ENCODE results near the gene UFSP2. TPM values are rescaled to one million over a fixed set of nuclear protein-coding genes. Genes with fewer than 3 reads are reported as not detected.

The UFSP2 gene
- total RNA-seq, 4 donors from 2014 or later, result 36.3 to 56.5 (median 40.1) TPM

Other genes with a start within 250 kb of the UFSP2 start
- 10 to 100 TPM in 2 of 4 donors, 1 to 10 TPM in 2; 6.5 to 14.1 (median 10.8) TPM for gene CFAP97, start 222.0 kb downstream of the UFSP2 start, total RNA-seq
- gene SNX25, start 216.4 kb downstream of the UFSP2 start, total RNA-seq, result 10 to 100 TPM; 11.3 to 17.3 (median 13.4) TPM
- gene LRP2BP, start 30.0 kb downstream of the UFSP2 start, total RNA-seq, result 1 to 10 TPM in 1 of 4 donors, under 1 TPM in 3; 0.20 to 2.0 (median 0.51) TPM
- 10 to 100 TPM in 1 of 4 donors, 1 to 10 TPM in 3; 5.9 to 15.4 (median 9.3) TPM for gene ANKRD37, start 29.1 kb downstream of the UFSP2 start, total RNA-seq
- gene CCDC110, start 45.8 kb upstream of the UFSP2 start, total RNA-seq, result 1 to 10 TPM in 2 of 4 donors, under 1 TPM in 2; 0.97 to 4.1 (median 1.8) TPM
- 1,000 to 10,000 TPM; 1,062 to 7,224 (median 2,598) TPM for gene PDLIM3, start 109.5 kb upstream of the UFSP2 start, total RNA-seq

Measured in gastrocnemius medialis (tissue), 4 donors.